GM03348 (cell line): ENCODE results near the gene DOCK1.
A peak's percentile ranks its signal among the peaks of the same experiment; 100 is the strongest.
"Not testable (repeated sequence)": the region's sequence is repeated elsewhere in the genome, so short reads cannot be mapped to it uniquely, and the experiment has no call there.

Experiments used
- DNase-seq: peaks from one replicate; pipeline ENCODE4 v3.0.0; 2012; ENCODE audit warnings: low spot score

DOCK1 gene

DNA sequence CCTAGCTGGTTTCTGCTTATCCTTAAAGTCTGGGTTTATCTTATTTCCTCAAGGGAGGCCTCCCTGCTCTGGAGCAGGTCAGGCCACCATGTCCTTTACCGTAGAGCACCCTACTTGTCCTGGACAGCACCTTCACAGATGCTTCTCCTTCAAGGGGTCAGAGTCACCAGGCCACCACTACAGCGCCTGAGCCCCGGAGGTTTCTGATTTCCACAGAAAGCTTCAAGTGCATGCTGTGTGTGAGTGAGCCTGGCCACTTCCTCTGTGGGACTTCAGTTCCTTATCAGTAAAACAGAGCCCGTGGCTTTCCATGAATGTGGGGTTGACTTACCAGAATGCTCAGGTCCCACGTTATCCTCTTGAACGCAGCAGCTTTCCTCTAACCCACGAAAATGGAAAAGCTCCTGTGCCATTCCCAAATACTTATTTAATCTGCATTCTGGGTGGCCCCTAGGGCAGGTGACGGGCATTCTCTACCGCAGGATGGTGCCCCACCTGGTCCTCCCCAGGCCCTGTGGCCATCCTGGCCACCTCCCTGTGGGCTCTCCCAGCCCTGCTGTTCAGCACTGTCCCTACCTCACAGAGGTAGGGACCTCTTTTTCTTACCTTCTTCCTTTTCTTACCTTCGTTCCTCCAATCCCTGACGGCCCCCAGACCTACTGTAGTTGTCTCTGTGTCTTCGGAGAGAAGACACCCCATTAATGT lies 1.4 kb upstream of the DOCK1 start:
- no peak for DNase-seq

DNA sequence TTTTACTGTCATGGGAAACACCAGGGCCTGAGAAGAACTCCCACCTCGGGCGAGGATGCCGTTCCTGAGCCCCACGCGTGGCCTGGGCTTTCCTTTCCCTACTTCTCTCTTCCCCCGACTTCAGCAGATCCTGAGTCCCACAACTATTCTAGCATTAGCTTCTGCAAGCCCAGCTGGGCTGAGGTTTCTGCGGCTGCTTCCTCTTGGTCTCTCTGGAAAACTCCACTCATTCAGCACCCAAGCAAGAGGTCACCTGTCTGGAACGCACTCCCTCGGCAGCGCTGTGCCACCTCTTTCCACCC lies 761 bp upstream of the DOCK1 start:
- no peak for DNase-seq

DNA sequence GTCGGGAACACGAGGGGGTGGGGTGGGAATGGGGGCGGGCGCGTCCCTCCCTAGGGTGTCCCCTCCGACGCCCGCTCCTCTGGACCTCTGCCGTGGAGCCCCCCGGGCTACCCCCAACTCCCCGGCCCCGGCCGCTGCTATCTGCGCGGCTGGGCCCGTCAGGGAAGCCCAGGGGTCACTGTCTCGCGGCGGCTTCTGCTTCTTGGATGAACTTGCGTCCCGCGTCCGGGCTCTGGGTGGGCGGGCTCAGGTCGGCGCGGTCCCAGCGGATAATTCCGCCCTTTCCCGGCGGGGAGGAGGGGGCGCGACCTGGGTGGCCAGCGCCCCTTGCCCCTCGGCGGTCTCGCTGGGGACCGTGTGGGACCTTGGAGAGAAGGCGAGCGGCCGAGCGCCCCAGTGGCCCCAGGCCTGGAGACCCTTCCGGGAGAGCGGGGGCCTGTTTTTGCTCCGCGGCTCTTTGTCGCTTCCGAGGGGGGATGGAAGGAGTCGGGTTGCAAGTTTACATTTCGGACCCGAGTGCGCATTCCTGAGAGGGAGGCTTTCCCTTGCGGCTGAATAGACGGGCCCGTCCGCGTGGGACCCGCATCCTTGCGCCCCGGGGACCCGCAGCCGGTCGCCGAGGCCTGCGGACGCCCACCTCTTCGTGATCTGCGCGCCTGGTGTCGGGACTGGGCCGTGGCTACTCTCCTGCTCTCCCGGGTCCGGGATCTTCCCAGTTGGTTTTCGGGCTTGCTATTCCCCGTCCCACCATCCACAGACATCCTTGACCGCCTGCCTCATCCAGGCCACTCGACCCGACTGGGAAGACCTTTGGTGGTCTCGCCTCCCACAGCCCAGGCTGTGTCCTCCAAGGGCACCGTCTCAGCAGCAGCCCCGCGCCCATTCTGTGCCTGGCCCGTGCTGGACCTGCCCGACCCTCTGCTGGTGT lies 812 bp downstream of the DOCK1 start:
- DNase-seq = peak; percentile 81

DNA sequence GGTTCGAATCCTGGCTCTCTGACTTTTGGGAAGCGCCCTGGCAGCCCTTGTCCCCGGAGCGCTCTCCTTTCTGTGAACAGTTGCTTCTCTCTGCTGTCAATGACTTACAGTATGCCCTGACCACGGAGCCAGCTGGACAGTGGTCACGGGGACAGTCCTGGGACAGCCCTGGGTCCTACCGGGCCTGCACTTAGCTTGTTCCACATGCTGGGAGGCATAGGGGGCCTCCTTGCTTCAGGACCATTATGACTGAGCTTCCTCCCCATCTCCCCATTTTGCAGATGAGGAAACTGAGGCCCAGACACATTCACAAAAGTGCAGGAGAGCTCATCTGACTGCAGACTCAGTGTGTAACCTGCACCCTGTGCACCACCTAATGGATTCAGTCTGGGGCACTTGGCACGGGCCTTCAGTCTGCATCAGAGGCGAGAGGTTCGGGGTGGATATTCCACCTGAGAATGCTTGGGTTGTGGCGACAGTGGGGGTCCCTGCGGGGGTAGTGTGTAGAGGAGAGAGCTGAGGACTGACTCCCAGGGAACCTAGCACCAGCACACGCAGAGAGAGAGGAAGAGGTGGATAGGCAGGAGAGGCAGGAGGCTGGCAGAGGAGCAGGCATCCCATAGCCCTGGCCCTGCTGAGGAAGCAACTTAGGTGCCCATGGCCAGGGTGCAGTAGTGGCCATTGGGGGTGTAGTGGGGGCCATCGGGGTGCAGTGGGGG lies 1.6 kb downstream of the DOCK1 start:
- no peak for DNase-seq

DNA sequence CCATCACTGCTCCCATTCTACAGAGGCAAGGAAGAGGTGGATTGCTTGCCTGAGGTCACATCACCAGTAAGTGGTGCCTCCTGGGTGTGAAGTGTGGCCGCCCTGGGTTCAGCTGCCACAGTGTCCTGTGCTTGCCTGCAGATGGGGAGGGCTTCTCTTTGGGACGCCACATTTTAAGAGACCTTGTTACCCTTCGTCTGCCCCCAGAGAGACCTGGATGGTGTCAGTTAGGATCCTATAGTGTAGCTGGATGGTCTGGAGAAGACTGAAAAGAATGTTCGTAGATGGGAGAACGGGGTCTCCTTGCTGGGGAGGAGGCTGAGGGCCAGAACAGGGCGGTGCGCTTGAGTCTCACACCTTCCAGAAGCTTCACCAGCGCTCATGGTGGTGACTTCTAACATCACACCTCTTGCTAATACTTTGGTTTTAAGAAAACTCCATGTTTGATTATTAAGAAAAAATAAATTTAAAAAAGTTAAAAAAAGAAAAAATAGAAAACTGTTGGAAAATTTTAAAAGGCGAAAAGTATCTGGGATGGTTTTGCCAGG lies 2.3 kb downstream of the DOCK1 start:
- DNase-seq = no peak

DNA sequence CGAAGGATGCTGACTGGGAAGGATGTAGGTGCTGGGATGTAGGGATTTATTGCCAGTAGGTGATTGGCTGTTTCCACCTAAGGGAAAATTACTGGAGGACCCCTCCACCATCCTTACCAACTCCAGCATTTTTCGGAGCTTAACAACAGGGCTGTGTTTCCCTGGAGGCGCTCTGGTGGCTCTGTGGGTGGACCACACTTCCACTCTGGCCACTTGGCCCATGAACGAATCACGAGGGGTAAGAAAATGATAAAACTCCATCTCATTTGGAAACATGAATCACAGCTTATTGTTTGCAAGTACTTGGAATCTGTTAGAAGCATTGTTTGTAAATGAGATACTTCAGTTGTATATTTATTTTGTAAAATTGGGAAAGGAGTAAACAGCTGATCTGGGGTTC lies 3.0 kb downstream of the DOCK1 start:
- DNase-seq = no peak

DNA sequence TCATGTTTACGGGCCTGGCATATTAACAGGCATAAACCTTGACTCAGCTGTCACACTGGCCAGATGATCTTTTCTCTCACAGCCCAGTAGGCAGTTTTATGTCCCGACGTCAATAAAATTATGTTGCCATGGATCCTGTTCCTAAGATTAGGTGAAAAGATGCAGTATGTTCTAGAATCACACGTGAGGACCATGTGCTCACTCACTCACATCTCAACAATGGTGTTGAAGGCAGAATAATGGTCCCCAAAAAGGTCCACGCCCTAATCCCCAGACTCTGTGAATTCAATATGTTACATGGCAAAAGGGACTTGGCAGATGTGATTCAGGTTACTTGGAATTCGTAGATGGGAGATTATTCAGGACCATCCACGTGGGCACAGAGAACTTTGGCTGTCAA lies 3.5 kb downstream of the DOCK1 start:
- no peak for DNase-seq

DNA sequence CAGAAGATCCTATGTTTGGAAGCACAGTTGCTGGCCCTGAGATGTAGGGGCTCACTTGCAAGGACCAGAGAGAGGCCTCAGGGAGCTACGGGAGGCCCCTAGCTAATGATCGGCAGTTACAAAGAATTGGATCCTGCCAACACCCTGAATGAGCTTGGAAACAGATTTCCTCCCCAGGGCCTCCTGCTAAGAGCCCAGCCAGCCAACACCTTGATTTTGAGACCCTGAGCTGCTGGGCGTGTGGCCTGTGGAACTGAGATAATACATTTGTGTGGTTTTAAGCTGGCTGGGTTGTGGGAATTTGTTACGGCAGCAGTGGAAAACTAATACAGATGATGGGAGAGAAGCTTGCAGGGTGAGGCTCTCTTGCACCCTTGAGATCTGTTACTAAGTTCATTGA lies 3.9 kb downstream of the DOCK1 start:
- no peak for DNase-seq

DNA sequence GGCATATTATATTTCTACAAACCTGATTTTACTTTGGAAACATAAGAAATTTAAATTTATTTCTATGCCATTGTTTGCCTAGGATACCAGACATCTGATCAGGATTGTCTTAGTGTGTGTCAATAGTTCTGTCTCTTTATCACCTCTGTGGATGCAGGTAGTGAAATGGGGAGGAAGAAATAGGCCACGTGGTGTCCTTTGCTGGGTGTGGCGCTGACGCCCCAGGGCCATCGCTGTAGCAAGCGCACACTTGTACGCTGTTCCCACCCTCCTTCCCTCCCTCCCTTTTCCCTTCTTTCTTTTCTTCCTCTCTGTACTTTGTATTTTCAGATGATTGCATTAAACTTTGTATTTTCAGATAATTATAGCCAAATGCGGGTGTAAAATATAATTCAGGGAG lies 5.0 kb downstream of the DOCK1 start:
- DNase-seq = no peak

DNA sequence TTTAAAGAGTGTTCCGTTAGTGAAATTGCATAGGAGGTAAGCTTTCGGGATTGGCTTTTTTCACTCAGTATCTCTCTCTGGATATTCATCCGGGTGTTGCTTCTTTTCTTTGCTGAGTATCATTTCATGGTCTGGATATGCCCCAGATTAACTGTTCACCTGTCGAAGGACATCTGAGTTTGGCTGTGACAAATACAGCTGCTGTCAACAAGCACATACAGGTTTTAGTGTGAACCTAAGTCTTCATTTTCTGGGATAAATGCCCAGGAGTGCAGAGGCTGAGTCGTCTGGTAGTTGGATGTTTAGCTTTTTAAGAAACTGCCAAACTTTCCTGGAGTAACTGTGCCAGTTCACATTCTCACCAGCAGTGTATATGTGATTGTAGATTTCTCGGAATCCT lies 5.6 kb downstream of the DOCK1 start:
- DNase-seq = no peak

DNA sequence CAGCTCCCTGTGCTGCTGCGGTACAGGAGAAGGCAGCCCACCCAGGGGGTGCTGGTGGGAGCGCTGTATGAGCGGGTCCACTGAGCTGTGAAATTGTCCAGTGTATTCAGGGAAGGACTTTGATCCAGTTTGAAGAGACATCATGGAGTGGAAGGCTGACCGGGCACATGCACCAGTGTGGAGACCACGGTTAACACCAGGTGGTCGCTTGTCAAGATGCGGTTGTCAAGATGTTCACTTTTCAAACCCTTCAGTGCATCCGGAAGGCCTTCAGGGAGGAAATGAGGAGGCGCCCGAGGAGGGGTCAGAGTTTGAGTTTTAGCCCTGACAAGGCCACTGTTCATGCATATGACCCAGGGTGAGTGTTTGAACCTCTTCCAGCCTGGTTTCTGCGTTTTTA lies 6.1 kb downstream of the DOCK1 start:
- DNase-seq = no peak

DNA sequence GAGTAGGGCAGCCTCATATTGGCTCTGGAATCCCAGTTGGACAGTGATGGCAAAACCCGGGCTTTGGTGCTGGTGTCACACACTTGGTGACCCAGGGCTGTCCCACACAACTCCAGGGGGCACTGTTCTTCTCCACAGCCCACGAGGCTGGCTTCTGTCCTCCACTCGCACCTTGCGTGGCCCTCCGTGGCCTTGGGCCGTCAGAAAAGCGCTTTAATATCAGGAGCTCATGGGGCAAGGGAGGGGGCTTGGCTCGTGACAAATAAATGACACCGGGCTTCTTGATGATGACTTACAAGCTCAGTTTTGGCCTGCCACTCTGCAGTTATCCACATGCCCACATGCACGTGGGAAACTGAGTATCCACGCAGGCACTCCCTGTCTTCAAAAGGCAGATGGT lies 8.1 kb downstream of the DOCK1 start:
- DNase-seq = no peak

DNA sequence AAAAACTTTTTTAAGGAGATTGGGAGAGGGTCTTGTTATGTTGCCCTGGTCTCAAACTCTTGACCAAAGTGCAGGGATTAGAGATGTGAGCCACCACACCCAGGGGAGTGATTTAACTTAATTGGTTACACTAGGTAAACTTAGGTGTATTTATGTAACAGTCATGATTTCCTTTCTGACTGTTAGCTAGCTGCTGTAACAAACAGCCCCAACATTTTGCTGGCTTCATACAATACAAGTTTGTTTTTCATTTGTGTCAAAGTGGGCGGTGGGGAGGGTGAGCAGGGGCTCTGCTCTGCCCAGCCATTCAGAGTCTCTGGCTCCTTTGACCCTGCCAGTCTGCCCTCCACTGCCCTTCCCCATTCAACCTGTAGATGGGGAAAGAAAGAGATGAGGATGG lies 9.3 kb downstream of the DOCK1 start:
- DNase-seq = no peak

DNA sequence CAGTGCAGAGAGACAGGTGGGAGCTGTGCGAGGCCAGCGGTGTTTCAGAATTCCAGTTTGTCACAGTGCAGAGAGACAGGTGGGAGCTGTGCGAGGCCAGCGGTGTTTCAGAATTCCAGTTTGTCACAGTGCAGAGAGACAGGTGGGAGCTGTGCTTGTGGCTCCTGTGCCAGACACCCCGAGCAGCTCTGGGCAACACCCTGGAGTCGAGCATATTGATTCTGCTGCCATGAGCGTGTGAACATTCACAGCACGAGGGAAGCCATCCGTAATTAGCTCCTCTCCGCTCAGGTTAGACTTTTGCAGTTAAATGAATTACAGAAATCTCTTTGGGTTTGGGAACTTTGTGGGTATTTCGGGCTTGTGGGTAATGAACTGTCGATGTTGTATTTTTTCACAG lies 11.7 kb downstream of the DOCK1 start:
- not testable (repeated sequence) for DNase-seq

DNA sequence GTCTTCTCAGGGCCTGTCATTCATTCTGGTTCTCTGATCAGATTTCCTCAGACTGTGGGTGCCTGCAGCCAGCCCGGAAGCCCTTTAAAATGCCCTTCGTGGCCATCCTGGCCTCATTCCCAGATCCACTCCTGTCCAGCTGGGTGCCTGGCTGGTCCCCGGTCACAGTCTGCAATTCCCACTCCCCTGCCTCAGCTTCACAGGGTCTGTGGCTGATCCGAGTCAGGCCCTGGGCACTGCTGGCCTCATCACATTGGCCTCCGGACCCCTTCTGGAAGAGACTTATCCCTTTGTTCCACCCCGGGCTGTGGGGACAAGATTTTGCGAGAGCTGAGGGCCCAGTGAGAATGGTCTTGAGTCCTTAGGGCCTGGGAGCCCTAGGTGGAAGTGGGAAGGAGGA lies 12.1 kb downstream of the DOCK1 start:
- DNase-seq = no peak

DNA sequence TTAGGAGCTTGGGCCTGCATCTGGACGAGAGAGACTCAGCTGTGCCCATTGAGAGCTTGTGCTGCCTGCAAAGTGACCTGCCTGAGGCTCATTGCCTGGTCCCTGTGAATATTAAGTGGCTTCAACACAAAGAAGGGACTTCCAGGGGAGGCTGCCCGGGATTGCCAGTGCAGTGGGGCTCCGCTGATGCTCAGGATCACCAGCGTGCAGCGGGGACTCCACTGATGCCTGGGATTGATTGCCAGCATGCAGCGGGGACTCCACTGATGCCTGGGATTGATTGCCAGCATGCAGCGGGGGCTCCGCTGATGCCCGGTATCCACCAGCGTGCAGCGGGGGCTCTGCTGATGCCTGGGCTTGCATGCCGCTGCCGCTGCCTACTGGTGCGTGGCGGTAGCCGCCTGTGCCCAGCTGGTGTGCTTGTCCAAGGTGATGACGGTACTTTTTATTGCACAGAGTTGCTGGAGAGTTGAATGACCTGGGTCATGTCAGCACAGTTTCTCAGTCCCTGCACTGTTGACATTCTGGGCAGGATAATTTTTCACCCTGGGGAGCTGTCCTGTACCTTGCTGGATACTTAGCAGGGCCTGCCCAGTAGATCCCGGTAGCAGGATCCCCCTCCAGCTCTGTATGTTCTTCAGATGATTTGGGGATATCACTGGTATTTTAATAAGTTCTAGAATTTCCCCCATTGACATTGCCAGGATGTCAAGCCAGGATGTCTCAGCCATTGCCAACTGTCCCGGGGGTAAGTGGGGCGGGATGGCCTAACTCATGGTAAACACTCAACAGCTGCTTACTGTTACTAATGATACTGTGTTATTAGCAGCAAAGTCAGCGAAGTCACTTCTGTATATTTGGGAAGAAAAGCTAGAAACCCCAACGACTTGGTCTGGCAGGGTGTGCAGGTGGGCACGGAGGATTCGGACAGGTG lies 13.0 kb downstream of the DOCK1 start:
- no peak for DNase-seq

DNA sequence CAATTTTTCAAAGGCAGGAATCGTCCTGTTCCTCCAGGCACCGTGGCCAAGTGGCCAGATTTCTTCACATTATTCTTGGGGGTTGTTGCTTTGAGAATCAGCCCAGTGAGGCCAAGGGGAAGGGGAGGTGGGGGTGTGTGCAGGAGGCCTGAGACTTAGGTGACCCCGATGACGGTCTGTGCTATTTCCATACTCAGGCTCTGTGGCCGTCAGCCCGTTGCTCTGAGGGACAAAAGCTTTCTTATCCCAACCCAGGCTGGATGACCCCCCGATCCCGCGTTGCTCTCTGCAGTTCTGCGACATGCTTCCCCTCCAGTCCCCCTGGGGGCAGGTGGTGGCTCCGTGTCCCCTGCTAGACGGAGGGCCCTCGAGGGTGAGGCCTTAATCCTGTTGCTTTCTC lies 14.2 kb downstream of the DOCK1 start:
- DNase-seq = no peak

DNA sequence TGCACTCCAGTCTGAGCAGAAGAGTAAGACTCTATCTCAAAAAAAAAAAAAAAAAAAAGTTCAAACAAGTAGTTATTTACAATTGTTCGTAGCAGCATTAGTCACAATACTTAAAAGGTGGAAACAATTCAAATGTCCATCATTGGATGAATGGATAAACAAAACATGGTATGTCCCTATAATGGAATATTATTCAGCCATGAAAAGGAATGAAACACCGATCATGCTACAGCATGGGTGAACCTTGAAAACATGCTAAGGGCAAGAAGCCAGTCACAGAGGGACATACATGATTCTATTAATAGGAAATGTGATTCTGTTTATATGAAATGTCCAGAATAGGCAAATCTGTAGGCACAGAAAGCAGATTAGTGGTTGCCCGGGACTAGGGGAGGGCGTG lies 15.9 kb downstream of the DOCK1 start:
- no peak for DNase-seq

DNA sequence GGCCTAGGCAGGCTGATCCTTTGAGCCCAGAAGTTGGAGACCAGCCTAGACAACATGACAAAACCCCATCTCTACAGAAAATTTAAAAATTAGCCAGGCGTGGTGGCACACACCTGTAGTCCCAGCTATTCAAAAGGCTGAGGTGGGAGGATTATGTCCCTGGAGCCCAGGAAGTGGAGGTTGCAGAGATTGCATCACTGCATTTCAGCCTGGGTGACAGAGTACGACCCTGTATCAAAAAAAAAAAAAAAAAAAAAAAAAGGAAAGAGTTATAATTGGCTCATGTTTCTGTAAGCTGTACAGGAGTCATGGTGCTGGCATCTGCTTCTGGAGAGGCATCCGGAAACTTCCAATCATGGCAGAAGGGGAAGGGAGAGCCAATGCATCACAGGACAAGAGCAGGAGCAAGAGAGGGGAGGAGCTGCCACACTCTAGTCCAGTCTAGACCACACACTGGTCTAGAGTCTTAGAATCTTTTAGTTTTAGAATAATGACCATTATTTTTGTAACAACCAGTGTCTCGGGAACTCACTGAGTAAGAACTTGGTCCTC lies 16.8 kb downstream of the DOCK1 start:
- peak; percentile 60 for DNase-seq

DNA sequence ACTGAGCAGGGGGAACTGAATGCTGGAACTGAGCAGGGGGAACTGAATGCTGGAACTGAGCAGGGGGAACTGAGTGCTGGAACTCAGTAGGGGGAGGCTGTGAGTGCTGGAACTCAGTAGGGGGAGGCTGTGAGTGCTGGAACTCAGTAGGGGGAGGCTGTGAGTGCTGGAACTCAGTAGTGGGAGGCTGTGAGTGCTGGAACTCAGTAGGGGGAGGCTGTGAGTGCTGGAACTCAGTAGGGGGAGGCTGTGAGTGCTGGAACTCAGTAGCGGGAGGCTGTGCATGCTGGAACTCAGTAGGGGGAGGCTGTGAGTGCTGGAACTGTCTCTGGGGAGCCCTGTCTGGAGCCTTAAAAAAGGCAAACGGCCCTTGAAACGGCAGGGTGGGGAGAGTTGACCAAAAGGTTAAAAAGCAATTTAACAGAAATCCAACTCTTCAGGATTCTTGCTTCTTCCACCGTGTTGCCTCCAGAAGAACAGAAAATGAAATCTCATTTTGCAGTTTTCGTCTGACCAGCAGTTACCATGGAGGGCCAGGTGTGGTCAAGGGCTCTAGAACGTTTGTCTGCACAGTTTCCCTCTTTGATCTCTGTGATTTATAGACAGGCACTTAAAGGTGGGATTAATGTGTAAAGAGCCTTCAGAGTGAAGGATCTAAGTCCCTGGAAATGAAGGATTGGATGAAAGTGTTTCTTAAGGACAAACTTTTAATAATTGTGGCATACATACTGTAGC lies 19.1 kb downstream of the DOCK1 start:
- no peak for DNase-seq

DNA sequence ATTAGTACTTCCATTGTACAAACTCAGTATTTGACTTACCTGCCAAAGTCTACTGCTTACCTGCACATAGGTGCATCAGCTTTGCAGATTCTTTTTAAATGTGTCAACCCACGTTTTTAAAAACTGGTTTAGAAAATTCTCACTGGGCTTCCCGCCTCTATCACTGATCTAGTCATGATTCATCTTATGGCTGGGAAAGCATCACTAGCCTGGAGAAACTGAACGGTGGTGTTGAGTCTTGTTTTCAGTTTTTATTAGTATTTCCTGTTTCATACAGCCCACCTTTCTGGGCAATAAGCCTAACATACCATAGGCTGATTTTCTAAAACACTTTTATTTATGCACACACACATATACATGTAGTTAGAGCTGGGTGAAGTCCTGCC lies 19.7 kb downstream of the DOCK1 start:
- peak; percentile 52 for DNase-seq
